Brain microvascular endothelial cell (primary cell): ENCODE results near the gene C20orf144.

Experiments used
- DNase-seq: peaks from one replicate; pipeline ENCODE4 v3.0.0-alpha.2; 2020
- H3K27ac ChIP-seq: fragments of 250-450 bp; sonication (Bioruptor Pico); 2 replicates; pipeline ENCODE4 v1.5.1; 2020; ENCODE audit warnings: mild to moderate bottlenecking, moderate library complexity
- H3K27me3 ChIP-seq: fragments of 250-450 bp; sonication (Bioruptor Pico); replicated peaks from 2 replicates; pipeline ENCODE4 v1.5.1; 2020; ENCODE audit warnings: mild to moderate bottlenecking
- H3K36me3 ChIP-seq: fragments of 250-450 bp; sonication (Bioruptor Pico); replicated peaks from 2 replicates; pipeline ENCODE4 v1.5.1; 2020; ENCODE audit warnings: mild to moderate bottlenecking
- H3K4me3 ChIP-seq: 2 replicates; pipeline ENCODE4 v1.5.1; 2011; ENCODE audit warnings: low read depth, mild to moderate bottlenecking, control low read depth, low read length, moderate library complexity
- in situ Hi-C: cut with HindIII; loops from 2 replicates; pipeline ENCODE4 v1.10.0; 2017; ENCODE audit warnings: low sequenced_read_pairs, low pct_ligation_motif_present
- TF ChIP-seq, protein P1 (sequence below): IDR thresholded peaks from 2 replicates; pipeline ENCODE4 v1.5.1; 2011; ENCODE audit warnings: low read depth, mild to moderate bottlenecking, moderate library complexity, low read length, control low read depth, inconsistent platforms; ENCODE audit errors: missing control alignments

Gene C20orf144

DNA sequence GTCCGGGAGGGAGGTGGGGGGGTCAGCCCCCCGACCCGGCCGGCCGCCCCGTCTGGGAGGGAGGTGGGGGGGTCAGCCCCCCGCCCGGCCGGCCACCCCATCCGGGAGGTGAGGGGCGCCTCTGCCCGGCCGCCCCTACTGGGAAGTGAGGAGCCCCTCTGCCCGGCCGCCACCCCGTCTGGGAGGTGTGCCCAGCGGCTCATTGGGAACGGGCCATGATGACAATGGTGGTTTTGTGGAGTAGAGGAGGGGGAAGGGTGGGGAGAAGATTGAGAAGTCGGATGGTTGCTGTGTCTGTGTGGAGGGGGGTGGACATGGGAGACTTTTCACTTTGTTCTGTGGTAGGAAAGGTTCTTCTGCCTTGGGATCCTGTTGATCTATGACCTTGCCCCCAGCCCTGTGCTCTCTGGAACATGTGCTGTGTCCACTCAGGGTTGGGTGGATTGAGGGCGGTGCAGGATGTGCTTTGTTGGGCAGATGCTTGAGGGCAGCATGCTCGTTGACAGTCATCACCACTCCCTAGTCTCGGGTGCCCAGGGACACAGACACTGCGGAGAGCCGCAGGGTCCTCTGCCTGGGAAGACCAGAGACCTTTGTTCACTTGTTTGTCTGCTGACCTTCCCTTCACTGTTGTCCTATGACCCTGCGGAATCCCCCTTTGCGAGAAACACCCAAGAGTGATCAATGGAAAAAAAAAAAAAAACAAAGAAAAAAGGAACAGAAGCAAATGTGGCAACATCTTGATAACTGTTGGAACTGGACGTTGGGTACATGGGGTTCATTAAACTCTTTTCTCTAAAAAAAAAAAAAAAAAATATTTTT is 39.7 kb downstream of the C20orf144 start:
- DNase-seq = no peak
- H3K36me3 ChIP-seq = no peaks in the 10 kb centered on the region
- no peak overlapping the region for H3K4me3 ChIP-seq
- H3K27ac ChIP-seq = no peak overlapping the region
- in situ Hi-C loops = no loop called here
- H3K27me3 ChIP-seq = no peaks in the 10 kb centered on the region
- TF ChIP-seq, protein P1, sequence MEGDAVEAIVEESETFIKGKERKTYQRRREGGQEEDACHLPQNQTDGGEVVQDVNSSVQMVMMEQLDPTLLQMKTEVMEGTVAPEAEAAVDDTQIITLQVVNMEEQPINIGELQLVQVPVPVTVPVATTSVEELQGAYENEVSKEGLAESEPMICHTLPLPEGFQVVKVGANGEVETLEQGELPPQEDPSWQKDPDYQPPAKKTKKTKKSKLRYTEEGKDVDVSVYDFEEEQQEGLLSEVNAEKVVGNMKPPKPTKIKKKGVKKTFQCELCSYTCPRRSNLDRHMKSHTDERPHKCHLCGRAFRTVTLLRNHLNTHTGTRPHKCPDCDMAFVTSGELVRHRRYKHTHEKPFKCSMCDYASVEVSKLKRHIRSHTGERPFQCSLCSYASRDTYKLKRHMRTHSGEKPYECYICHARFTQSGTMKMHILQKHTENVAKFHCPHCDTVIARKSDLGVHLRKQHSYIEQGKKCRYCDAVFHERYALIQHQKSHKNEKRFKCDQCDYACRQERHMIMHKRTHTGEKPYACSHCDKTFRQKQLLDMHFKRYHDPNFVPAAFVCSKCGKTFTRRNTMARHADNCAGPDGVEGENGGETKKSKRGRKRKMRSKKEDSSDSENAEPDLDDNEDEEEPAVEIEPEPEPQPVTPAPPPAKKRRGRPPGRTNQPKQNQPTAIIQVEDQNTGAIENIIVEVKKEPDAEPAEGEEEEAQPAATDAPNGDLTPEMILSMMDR = no peak

DNA sequence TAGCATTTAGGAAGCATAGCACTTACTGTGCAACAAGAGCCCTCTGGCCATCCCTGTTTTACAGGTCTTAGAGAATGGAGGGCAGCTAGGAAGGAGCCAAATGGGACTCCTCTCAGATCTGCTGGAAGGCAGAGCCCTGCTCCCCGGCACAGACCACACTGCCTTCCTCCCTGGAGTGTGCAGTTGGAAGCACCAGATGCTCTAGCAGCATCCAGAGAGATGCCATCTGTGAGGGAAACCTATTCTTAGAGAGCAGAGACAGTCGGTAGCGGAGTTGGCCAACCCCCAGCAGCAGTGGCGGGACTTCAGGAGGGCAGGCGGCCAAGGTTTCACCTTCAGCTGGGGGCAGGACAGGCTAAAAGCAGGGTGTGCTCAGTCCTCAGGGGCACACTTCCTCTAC is 40.7 kb downstream of the C20orf144 start:
- H3K4me3 ChIP-seq = no peak overlapping the region

DNA sequence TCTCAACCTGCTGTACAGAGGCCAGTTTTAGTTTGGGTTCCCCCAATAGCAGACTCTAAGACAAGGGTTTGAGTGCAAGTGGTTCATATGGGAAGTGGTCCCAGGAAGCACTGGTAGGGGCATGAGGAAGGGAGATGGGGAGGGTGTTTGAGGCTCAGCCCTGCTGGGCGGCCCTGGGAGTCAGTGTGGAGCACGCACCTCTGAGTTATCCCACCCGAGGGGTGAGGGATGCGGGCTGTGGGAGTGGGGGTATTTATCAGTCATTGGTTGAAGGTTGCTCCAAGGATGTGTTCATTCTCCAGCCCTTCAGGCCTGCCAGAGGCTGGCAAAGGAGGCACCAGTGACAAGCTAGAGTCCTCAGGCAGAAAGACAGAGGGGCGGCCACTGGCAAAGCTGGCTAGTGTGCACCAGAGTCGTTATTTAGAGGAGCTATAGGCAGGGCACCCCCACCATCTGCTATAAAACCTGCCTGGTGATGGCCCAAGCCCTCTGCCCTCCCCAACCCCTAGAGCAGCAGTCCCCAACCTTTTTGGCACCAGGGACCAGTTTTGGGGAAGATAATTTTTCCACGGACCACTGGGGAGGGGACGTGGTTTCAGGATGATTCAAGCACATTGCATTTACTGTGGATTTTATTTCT is 41.5 kb downstream of the C20orf144 start:
- in situ Hi-C loops = no loop called here
- TF ChIP-seq, protein P1 = no peak
- H3K4me3 ChIP-seq = no peak overlapping the region

More for the DNA sequence above, 40.7 kb downstream of the C20orf144 start:
- H3K36me3 ChIP-seq = no peaks in the 10 kb centered on the region
- TF ChIP-seq, protein P1 = no peak
- DNase-seq = no peak
- H3K27ac ChIP-seq = no peak overlapping the region
- in situ Hi-C loops = no loop called here
- H3K27me3 ChIP-seq = no peaks in the 10 kb centered on the region

DNA sequence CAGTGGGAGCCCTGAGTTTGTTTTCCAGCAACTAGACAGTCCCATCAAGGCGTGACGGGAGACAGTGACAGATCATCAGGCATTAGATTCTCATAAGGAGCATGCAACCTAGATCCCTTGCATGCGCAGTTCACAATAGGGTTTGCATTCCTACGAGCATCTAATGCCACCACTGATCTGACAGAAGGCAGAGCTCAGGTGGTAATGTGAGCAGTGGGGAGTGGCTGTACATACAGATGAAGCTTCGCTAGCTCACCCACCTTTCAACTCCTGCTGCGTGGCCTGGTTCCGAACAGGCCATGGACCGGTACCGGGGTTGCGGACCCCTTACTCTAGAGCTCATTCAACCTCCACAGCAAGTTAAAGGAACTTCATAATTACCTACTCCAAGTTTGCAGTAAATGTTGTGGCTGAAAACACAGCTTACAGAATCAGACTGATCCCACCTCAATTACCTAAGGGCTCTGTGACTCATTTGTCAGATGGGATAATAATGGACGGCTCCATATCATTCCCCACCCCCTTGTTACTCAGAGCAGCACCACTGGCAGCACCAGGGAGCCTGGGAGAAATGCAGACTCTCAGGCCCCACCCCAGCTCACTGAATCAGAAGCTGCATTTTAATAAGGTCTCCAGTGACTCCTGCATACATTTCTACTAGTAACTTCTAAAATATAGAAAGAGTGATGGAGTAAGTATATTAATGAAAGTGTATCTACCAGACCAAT is 42.2 kb downstream of the C20orf144 start:
- Histone ChIP-seq H3K27me3 (no peaks in the 10 kb centered on the region), H3K4me3 (no peak overlapping the region), H3K36me3 (no peaks in the 10 kb centered on the region), H3K27ac (no peak overlapping the region)
- in situ Hi-C loops = no loop called here
- TF ChIP-seq, protein P1 = no peak
- no peak for DNase-seq

More for the DNA sequence above, 41.5 kb downstream of the C20orf144 start:
- no peak for DNase-seq
- Histone ChIP-seq H3K27ac (no peak overlapping the region), H3K27me3 (no peaks in the 10 kb centered on the region), H3K36me3 (no peaks in the 10 kb centered on the region)

DNA sequence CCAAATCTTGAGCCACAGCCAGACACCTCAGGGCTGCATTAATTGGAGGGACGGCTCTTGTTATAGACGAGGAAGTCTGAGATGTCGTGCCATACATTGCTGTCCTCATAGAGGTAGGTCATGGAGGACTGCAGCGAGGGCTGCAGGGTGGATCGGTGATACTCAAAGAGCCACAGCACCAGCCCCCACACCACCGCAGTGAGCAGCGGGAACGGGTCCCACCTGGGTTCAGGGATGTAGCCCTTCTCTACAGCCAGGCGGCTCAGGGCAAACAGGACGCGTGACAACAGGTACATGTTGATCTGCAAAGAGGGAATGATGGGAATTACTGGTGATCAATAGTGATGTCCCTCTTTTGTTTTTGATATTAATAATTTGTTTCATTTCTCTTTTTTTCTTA is 45.5 kb downstream of the C20orf144 start:
- TF ChIP-seq, protein P1 = no peak
- DNase-seq = no peak
- in situ Hi-C loops = no loop called here
- Histone ChIP-seq H3K27me3 (no peaks in the 10 kb centered on the region), H3K4me3 (no peak overlapping the region), H3K27ac (no peak overlapping the region), H3K36me3 (no peaks in the 10 kb centered on the region)
